DLD1 (cell line): Measurements from ENCODE around the gene PNMT.
"Not testable (repeated sequence)": the region's sequence is repeated elsewhere in the genome, so short reads cannot be mapped to it uniquely, and the experiment has no call there.

Experiments used
- in situ Hi-C: cut with HindIII; loops from 2 replicates; pipeline ENCODE4 v1.10.0; 2017; ENCODE audit warnings: low sequenced_read_pairs

PNMT gene

GRCh38 chr17:39683295-39683939, 15.2 kb downstream of the PNMT start:
- in situ Hi-C loops, result no loop called here

GRCh38 chr17:39684369-39685192, 16.3 kb downstream of the PNMT start:
- in situ Hi-C loops, result no loop called here

- in situ Hi-C loops, result no loop called here
These were observed 18.9 kb downstream of the PNMT start for GRCh38 chr17:39687101-39687545.

GRCh38 chr17:39687546-39688474, 19.6 kb downstream of the PNMT start, which contains the start of gene PGAP3:
PGAP3 (minus strand) TSS chr17:39688057; CDS start chr17:39688014, 43 bp downstream.
- in situ Hi-C loops, result no loop called here

- in situ Hi-C loops, result no loop called here
These were observed 20.2 kb downstream of the PNMT start for GRCh38 chr17:39688475-39688835.

GRCh38 chr17:39688945-39689344, 20.7 kb downstream of the PNMT start:
- in situ Hi-C loops, result no loop called here

GRCh38 chr17:39694593-39694992, 26.3 kb downstream of the PNMT start:
- in situ Hi-C loops, result no loop called here

GRCh38 chr17:39695089-39695474, 26.8 kb downstream of the PNMT start:
- in situ Hi-C loops, result no loop called here

- in situ Hi-C loops, result no loop called here
These were observed 28.5 kb downstream of the PNMT start for GRCh38 chr17:39696731-39697130.

- in situ Hi-C loops, result no loop called here
These were observed 29.7 kb downstream of the PNMT start for GRCh38 chr17:39697961-39698360.

- in situ Hi-C loops, result not testable (repeated sequence)
These were observed 31.0 kb downstream of the PNMT start for GRCh38 chr17:39699157-39699817.

GRCh38 chr17:39699818-39700147, 31.5 kb downstream of the PNMT start, which contains the start of gene ERBB2:
ERBB2 (plus strand) TSS chr17:39700064; CDS start chr17:39700239, 175 bp downstream.
- in situ Hi-C loops, result no loop called here

GRCh38 chr17:39700148-39700987, 32.1 kb downstream of the PNMT start:
- in situ Hi-C loops, result no loop called here

GRCh38 chr17:39701012-39701783, 32.9 kb downstream of the PNMT start:
- in situ Hi-C loops, result no loop called here

- in situ Hi-C loops, result no loop called here
These were observed 33.6 kb downstream of the PNMT start for GRCh38 chr17:39701784-39702422.

GRCh38 chr17:39702901-39703893, 34.9 kb downstream of the PNMT start:
- in situ Hi-C loops, result no loop called here

- in situ Hi-C loops, result no loop called here
These were observed 35.7 kb downstream of the PNMT start for GRCh38 chr17:39703913-39704312.
